Neural progenitor cell (in vitro differentiated cells): ENCODE data around the gene TRIM66.

Source experiments
- EZH2 ChIP-seq: fragments of 200-600 bp; sonication (generic); IDR thresholded peaks from 2 replicates; pipeline ENCODE4 v1.6.1; 2017; ENCODE audit warnings: antibody characterized with exemption, mild to moderate bottlenecking, moderate library complexity
- EZH2phosphoT487 ChIP-seq: fragments of 200-600 bp; sonication (generic); IDR thresholded peaks from 2 replicates; pipeline ENCODE4 v1.6.1; 2017; ENCODE audit warnings: antibody characterized with exemption
- TF ChIP-seq, protein P1 (sequence below): fragments of 200-600 bp; sonication (generic); IDR thresholded peaks from 2 replicates; pipeline ENCODE4 v1.5.1; 2017; ENCODE audit warnings: antibody characterized with exemption, mild to moderate bottlenecking

DNA sequence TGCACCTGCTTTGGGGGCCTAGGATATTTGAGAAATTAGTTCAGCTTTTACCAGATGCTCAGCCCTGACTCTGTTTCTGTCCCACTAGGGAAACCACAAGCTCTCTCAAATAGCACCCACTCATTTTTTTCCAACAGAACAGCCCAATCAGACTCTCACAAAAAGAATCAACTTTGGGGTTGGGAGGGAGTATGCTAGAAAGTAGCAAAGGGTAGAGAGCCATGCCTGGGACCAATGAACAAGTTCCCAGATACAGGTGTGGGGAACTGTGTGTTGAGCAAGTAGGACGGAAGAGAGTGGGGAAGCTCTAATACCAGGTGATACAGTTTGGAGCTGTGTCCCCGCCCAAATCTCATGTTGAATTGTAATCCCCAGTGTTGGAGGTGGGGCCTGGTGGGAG is 41.1 kb downstream of the TRIM66 start:
- TF ChIP-seq, protein P1, sequence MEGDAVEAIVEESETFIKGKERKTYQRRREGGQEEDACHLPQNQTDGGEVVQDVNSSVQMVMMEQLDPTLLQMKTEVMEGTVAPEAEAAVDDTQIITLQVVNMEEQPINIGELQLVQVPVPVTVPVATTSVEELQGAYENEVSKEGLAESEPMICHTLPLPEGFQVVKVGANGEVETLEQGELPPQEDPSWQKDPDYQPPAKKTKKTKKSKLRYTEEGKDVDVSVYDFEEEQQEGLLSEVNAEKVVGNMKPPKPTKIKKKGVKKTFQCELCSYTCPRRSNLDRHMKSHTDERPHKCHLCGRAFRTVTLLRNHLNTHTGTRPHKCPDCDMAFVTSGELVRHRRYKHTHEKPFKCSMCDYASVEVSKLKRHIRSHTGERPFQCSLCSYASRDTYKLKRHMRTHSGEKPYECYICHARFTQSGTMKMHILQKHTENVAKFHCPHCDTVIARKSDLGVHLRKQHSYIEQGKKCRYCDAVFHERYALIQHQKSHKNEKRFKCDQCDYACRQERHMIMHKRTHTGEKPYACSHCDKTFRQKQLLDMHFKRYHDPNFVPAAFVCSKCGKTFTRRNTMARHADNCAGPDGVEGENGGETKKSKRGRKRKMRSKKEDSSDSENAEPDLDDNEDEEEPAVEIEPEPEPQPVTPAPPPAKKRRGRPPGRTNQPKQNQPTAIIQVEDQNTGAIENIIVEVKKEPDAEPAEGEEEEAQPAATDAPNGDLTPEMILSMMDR: no peak
- TF ChIP-seq EZH2phosphoT487: no peak
- no peak for TF ChIP-seq EZH2
